Esophagus mucosa (tissue), 1 donor: Measurements from ENCODE around the gene ESAM. TPM values are rescaled to one million over a fixed set of nuclear protein-coding genes. Genes with fewer than 3 reads are reported as not detected.

Source experiments
- ATAC-seq: fragments of 200-7000 bp; cut with Tn5 transposase; one replicate; pipeline ENCODE4 v1.9.1; 2020
- total RNA-seq: library from RNA; stranded (reverse); gene quantifications from one replicate; pipeline ENCODE4 v1.2.4, GENCODE V29; 2023
- donor health status: DM: yes; HTN: yes; CAD: no.

ESAM gene
- total RNA-seq, 1 donor from 2014 or later: 8.5 TPM

DNA sequence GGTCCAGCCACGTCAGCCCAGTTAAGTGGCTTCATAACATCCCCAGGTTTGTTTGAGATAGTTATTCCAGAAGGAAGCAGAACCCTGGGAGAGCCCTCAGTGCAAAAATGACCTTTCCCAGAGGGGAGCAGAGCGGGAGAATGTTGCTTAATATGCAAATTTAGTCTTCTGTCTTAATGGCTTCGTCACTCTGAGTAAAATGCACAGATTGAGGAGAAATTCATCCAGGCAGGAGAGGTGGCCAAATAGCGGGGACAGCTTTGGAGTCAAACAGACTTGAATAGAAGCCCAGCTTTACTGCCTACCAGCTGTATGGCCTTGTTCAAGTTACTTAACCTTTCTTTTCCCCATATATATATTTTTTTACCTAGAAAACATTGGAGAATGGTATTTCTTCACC, 34.6 kb downstream of the ESAM start:
- ATAC-seq: no peak

DNA sequence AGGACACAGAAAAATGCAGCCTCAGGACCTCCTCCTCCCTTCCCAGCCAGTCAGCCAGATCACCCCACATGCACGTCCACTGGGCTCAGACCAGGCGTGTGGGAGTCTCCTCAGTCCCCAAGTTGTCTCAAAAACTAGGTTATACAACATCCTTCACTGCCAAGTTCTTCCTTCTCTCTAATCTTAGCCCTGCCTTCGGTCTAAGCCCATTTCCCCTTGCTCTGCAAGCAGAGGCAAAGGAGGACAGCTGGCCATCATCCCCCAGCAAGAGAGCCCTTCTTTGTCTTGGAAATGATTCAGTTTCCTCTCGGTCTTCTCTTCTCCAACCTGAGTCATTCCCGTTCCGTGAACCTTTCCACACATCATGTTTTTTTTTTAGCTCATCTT, 36.4 kb downstream of the ESAM start:
- no peak for ATAC-seq

DNA sequence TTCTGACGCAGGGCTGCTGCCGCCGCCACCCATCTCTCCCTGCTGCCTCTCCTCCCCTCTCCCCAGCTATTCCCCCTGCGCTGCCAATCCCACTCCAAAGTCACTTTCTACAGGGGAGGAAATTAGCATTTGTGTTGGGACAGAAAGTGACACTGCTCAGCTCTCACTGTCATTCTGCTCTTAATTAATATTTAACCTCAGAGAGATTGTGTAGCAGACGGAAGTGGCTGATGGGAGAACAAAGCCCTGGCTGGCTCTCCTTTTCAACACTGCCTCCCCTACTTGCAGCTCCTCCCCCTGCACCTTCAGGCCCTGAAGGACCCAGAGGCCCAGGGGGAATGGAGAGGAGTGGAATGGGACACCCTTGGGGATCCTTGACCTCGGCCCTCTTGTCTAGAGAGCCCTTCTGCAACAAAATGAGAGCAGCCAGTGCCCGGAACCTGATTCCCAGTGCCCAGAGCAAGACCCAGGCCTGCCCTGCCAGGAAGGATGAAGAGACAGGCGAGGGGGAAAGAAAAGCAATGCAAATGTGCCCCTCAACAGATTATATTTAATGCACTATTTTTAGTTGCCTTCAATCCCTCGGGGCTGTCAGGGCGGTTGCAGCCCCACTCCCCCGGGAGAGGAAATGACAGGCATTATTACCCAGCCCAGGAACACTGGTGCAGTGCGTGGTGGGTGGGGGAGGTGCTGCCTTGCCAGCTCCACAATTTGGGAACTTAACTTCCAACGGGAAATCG, 36.9 kb downstream of the ESAM start:
- no peak for ATAC-seq

DNA sequence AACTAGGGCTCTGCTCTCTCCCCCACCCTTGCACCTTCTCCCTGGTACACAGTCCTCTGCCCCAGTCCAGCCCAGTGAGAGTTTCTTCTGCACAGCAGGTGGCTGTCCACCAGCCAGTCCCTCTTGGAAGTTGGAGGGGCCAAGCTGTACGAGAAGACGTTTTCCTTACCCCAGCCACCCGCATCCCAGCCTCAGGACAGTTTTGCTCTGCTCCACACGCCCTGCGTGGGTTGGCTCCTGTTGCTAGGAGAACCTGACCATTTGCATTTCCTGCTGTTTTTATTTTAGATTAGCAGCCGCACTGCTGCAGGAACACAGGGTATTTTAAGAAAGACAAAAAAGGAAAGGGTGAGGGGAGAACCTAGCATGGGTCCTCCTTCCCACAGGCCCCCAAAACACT, 39.9 kb downstream of the ESAM start:
- ATAC-seq: no peak

DNA sequence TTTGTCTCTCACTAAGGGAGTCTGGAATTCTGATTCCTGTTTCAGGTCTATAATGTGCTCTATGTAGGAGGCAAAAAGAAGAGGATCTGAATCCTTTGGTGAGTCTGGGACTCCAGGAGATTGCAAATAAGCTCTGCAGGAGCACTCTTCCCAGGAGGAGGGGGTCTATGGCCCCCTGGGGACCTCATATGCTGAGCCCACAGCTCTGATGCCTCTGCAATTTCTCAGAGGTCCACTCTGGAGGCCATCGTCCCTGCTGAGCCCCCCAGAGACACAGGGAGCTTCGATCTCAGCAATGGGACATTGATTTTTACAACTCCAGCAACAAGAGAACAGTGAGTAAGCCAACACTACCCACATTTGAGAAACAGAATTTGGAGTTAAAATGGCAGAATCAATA, 42.6 kb downstream of the ESAM start:
- no peak for ATAC-seq

DNA sequence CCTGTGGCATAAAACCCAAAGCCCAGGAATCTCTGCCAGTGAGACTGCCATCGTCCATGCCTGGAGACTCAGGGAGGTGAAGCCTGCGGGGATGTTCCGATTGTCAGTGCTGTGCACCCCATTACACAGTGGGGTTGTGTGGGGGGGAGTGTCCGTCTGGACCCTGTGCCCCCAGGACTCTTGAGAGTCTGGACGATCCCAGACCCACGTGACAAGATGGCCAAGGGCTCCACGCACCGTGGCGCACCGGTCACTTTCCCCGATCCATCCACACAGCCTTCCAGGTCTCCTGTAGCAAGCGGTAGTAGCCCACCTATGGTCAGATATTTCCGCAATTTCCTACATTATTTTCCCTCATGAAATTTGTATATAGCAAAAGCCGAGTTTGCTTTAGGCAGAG, 43.3 kb downstream of the ESAM start:
- ATAC-seq: no peak

DNA sequence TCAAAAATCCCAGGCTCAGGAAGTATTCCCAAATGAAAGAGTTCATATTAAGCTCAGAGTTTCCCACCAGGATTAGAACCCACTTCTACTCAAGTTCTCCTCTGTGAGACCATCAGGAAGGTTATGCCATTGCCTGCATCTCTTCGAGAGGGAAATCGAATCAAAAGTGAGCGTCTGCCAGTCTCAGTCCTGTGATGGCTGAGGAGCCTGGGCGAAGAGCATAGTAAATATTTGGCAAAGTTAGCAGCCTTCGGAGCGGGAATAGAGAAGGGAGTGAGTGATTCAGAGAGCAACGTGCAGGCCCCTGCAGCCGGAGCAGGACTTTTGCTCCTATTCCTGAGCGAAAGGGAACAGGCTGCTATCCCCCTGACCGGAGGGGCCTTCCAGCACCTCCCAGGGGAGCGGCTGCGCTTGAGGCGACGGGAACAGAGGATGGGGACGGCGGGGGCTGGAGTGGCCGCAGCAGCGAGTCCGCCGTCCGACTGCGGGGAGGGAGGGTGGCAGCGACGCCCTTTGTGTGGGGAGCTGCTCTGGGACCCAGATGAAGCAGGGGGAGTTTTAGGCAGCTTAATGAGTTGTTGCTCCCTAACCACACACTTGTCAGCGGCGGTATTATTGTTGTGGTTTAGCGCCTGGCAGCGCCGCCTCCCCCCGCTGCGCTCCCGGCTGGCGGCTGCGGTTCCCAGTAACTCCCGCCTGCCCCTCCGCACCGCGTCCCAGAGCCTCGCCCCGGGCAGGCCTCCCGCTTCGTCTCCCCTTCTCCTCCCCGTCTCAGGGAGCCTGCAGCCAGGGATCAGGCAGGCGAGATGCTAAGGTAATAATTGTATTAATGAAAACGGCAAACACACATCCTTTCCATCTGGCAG, 44.1 kb downstream of the ESAM start:
- ATAC-seq: peak; percentile 38

DNA sequence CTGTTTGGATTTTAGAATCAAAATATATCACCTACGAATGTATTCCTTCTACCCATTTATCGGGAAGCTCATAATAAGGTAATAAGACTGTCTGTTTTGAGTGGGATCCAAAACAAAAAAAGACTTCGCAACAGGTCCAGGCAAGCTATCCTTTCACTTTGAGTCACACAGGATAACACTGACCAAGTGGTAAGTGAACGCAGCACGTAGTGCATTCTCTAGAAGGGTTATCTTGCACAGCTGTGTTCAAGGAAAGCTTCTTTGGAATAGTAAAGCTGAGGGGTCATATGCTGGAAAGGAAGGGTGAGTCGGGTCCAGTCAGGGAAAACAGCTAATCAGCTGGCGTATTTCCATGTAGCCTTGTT, 44.7 kb downstream of the ESAM start:
- ATAC-seq: peak; percentile 43

DNA sequence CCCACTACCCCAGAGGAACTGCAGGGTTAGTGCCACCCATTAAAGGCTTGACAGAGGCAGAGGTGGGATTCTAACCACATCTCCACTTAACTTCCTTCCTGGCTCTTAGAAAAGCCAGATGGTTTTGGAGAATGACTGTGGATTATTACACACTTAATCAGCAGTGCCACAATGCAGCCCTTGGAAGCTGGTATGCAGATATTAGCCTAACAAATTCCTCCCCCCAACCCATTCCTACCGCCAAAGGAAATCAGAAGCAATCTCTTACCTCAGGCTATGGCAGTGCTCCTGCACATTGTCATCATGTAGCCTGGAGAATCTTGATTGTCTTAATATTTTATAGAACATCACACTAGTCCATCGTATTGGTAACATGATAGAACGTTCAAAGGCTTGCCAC, 45.5 kb downstream of the ESAM start:
- no peak for ATAC-seq

DNA sequence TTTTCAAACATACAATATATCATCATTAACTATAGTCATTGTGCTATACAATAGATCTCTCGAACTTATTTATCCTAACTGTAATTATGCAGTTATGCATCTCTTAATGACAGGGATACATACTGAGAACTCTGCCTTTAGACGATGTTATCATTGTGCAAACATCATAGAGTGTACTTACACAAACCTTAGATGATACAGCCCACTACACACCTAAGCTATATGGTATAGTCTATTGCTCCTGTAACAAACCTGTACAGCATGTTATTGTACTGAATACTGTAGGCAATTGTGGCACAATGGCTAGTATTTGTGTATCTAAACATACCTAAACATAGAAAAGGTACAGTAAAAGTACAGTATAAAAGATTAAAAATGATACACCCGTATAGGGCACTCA, 49.7 kb downstream of the ESAM start:
- no peak for ATAC-seq

DNA sequence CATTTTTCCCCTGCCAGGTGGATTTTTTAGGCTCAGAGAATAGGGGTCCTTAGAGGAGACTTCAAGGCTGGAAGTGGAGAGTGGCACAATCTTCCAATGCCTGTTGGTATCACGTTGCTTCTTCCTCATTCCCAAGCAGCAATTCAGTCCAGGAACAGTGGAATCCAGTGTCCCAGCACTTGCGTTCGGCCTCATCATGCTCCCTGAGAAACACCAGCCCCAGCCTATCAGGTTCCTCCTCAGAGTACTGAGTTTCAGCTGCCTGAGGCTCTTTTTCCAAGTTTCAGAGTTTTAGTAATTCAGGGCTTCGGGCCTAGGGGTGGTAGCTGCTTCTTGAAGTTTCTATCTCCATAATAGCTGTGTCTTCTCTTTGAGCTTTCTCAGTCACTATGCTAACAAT, 54.3 kb downstream of the ESAM start:
- no peak for ATAC-seq

Other genes starting within 250 kb of the ESAM start
- not detected for gene OR8B12, start 218.6 kb downstream of the ESAM start, total RNA-seq
- gene OR8A1, start 192.3 kb downstream of the ESAM start, total RNA-seq: not detected
- not detected for gene PANX3, start 150.9 kb downstream of the ESAM start, total RNA-seq
- 18.5 TPM for gene TBRG1, start 139.4 kb downstream of the ESAM start, total RNA-seq
- gene SIAE, start 88.6 kb downstream of the ESAM start, total RNA-seq: 28.3 TPM
- gene SPA17, start 88.4 kb downstream of the ESAM start, total RNA-seq: 6.8 TPM
- 1.1 TPM for gene NRGN, start 22.3 kb downstream of the ESAM start, total RNA-seq
- gene VSIG2, start 10.0 kb downstream of the ESAM start, total RNA-seq: 8.8 TPM
- gene MSANTD2, start 38.1 kb upstream of the ESAM start, total RNA-seq: 4.1 TPM
- gene ROBO3, start 103.1 kb upstream of the ESAM start, total RNA-seq: 2.6 TPM
- gene ROBO4, start 135.6 kb upstream of the ESAM start, total RNA-seq: 2.3 TPM
- not detected for gene HEPN1, start 157.0 kb upstream of the ESAM start, total RNA-seq
- gene HEPACAM, start 173.8 kb upstream of the ESAM start, total RNA-seq: not detected
- gene CCDC15, start 191.9 kb upstream of the ESAM start, total RNA-seq: 2.4 TPM